Activated naive CD4-positive, alpha-beta T cell treated with anti-CD3 and anti-CD28 coated beads, Interleukin-2, amount 50 U/mL, for 16 hours (primary cell): ENCODE results near the gene HDHD3.
A peak's percentile ranks its signal among the peaks of the same experiment; 100 is the strongest.

Experiments used
- DNase-seq: peaks from one replicate; pipeline ENCODE4 v3.0.0-alpha.2; 2020

HDHD3 gene

DNA sequence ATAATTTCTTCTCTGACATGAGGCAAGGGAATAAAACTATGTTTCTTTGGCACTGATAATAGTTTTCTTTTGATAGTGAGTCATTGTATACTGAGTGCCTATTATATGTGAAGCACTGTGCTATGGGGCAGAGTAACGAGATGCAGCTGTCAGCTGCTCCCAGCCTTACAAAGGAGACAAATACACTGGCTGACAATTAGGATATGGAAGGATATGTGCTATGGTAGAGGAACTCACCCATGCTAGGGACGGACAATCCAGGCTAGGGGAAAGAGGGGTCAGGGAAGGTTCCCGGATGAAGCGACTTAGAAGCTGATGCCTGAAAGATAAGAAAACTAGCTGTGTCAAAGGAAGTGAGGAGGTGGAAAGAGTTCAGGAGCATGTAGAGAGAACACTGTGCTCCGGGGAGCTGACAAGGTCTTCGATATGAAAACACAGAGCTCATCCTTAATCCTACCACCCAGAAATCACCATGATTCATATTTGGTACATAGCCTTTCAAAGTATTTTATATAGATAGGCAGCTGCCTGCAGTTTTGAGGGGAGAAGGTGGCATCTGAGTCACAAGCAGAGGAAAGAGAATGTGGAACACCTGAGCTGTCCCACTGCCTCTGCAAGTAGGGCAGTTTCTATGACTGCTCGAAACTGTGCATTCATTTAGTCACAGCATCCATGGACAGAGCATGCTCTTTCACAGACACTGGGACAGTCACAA is 15.3 kb downstream of the HDHD3 start:
- no peak for DNase-seq

GRCh38 chr9:113360242-113360842 is 16.4 kb downstream of the HDHD3 start:
- DNase-seq, result no peak

DNA sequence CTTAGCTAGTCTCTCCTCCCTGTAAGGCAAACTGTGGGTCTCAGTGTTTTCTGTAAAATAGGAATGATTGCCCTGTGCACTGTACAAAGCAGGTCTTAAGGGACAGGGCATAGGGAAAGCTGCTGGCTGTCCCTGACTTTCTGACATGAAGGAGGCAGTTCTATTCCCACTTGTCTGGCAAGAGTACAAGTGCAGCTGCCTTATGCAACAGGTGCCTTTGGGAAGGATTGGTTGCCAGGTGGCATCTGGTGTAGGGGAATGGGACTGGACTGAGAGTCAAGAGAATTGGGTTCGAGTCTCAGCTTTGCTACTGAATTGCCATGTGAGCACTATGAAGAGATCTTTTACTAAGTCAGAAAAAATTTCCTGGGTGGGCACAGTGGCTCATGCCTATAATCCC is 17.4 kb downstream of the HDHD3 start:
- no peak for DNase-seq

GRCh38 chr9:113356686-113357292 is 20.0 kb downstream of the HDHD3 start:
- DNase-seq, result no peak

GRCh38 chr9:113355040-113355596 is 21.7 kb downstream of the HDHD3 start:
- DNase-seq, result no peak

DNA sequence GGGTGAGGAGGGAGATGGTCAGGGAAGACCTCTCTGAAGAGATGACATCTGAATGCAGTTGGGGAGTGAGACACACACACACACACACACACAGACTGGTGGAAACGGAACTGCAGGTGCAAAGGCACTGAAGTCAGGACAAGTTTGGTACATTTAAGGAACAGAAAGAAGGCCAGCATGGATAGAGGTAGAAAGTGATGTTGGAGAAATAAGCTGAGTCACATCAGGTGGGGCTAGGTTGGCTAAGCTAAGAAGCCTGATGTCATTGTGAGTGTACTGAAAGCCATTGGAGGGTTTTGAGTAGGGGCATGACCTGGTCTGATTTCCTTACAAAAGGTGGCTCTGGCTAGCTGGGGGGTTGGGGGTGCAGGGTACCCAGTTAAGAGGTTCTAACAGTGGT is 24.4 kb downstream of the HDHD3 start:
- no peak for DNase-seq

GRCh38 chr9:113352006-113352405 is 24.8 kb downstream of the HDHD3 start:
- DNase-seq, result no peak

- DNase-seq, result no peak
Measured at GRCh38 chr9:113350937-113351336, 25.8 kb downstream of the HDHD3 start.

GRCh38 chr9:113350107-113350661 is 26.6 kb downstream of the HDHD3 start:
- DNase-seq, result no peak

- peak; percentile 32 for DNase-seq
Measured at GRCh38 chr9:113349445-113350094, 27.2 kb downstream of the HDHD3 start, which contains the start of gene BSPRY. BSPRY (plus strand) TSS chr9:113349541; CDS start chr9:113349580, 39 bp downstream.

- DNase-seq, result no peak
Measured at GRCh38 chr9:113349066-113349444, 27.7 kb downstream of the HDHD3 start.

- DNase-seq, result no peak
Measured at GRCh38 chr9:113348437-113348836, 28.3 kb downstream of the HDHD3 start.

- DNase-seq, result no peak
Measured at GRCh38 chr9:113345671-113346070, 31.1 kb downstream of the HDHD3 start.

GRCh38 chr9:113345190-113345589 is 31.6 kb downstream of the HDHD3 start:
- DNase-seq, result no peak

DNA sequence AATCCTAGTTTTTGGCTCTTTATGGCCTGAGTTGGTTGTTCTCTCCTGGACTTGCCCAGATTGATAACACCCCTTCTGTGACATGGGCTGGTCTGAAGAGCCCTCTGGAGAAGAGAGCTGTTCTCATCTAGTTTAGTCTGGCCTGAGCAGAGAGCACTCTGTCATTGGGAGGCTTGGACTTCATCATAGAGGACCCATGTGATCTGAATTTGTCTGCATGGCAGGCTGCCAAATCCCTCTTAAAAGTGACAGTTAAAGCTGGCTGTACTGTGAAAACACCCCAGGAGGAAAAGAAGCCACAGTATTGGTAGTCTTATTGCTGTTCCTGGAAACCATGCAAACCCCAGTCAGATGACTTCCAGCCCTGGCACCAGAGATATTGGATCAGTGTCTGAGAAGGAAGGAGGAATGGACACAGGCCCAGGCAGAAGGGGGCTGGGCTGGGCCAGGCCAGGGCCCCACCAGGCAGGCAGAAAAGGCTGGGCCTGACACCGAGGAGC is 33.0 kb downstream of the HDHD3 start:
- DNase-seq, result no peak

DNA sequence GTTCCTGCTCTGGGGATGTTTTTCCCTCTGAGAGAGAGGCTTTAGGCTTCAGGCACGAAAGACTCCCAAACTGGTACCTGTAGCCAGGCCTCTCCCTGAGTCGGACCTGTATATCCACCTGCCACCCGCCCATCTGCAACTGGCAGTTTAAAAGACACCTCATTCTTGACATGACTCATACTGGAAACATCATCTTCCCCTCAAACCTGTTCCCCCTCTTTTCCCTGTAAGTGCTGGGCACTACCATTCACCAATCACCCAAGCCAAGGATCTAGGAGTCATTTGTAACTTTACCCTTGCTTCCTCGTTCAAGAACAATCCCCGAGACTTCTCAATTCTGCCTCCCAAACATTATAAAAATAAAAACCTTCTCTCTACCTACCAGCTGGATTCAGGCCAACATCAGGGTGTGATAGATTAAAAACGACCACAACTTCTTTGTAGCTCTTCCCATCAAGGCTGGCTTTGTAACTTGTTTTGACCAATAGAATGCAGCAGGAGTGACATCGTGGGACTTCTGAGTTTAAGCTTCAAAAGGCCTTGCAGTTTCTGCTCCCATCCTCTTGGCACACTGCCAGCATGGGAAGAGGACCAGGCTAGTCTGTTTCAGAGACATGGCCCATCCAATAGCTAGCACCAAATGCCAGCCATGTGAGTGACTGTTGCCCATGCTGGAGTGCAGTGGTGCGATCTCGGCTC is 34.9 kb downstream of the HDHD3 start:
- DNase-seq, result no peak

DNA sequence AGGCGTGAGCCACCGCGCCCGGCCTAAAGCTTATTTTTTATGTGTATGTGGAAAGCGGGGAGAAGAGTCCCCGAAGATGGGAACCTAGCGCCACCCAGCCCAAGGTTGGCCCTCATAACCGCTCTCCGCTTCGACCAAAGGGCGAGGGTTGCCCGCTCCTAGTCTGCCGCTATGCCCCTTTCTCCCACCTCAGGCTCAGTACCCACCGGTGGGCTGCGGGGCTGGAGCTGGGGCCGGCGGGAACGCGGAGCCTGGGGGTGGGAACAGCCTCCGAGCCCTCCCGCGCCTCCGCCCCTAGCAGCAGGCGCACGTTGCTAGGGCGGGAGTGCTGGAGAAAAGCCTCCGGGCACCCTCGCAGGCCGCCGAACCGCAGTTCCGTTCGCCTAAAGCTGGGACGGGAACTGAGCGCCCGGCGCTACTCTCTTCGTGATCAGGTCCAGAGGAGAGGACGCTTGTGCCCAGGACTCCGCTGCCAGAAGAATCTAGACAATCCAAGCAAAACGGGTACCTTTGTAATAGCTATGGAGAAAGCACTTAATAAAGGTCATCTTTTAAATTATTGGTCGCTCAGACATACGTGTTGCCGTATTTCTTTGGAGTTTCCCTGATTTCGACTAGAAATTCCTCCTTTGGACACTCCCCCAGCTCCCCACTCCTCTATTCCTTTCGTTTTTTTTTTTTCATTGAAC is 36.6 kb downstream of the HDHD3 start, which contains the start of gene WDR31:
TSS of gene WDR31 (minus strand) at position 265 of the 689 bp plus-strand sequence. CDS start 8,253 bp downstream, outside the sequence.
- peak; percentile 81 for DNase-seq

DNA sequence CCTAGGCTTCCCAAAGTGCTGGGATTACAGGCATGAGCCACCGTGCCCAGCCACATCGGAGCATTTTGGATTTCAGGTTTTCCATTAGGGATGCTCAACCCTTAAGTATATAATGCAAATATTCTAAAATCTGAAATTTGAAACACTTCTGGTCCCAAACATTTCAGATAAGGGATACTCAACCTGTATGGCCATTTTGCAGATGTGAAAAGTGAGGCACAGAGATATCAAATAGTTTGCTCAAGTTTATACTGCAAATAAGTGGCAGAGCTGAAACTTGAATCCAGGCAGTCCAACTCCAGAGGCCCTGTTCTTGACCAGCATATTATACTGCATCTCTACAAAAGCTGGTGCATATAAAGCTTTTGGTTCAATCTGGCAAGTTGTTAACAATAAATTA is 39.1 kb downstream of the HDHD3 start:
- DNase-seq, result no peak

- DNase-seq, result no peak
Measured at GRCh38 chr9:113331780-113332179, 45.0 kb downstream of the HDHD3 start.

DNA sequence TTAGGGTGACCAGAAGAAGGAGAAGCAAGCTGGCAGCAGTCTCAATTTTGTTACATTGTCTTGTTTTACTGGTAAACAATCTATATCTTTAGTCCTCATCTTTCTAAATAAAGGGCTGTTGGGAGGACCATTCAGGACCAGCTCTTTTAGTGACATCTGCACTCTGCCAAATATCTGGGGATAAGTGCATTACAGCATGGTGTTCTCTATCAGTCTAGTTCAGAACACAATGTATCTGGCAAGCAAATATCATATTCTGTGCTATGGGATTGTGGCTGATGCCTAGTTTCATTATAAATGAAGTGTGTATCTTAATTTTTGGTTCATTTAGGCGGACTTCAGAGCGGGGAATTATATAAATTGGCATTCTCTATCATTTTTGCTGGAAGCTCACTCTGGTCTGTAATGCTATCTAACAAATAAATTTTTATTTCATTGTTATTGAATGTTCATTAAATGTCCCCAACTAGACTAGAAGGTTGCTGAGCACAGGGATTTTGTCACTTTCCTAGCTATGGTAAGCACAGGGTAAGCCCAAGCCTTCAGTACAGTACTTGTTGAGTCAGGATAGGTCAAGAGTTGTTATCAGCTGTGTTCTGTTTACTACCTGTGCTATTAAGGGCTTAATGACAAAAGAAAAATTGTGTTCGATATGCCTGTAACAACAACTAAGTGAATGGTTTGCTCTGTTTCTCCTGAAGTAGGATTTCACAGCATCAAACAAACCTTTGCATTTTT is 48.6 kb downstream of the HDHD3 start:
- DNase-seq, result no peak

DNA sequence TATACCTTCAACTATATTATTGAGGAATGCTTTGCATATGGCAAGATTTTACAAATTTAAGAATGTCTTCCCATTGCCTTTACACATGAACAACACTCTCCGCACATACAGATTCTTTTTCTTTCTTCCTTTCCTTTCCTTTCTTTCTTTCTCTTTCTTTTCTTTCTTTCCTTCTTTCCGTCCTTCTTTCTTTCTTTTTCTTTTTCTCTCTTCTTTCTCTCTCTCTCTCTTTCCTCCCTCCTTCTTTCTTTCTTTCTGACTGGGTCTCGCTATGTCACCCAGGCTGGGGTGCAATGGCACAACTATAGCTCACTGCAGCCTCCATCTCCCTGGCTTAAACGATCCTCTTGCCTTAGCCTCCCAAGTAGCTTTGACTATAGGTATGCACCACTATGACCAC is 50.6 kb downstream of the HDHD3 start:
- no peak for DNase-seq
